SK-N-SH treated with all-trans-retinoic acid at 6 μM for 48 hours (cell line): ENCODE measurements around the gene SERGEF.

ENCODE experiments used
- ATAC-seq: fragments of 200-7000 bp; cut with Tn5 transposase; 3 replicates; pipeline ENCODE4 v1.9.1; 2020; ENCODE audit warnings: mild to moderate bottlenecking, moderate library complexity
- ARNTL ChIP-seq: fragments of 450-650 bp; formaldehyde crosslinking; IDR thresholded peaks from 2 replicates; pipeline ENCODE4 v1.5.0; 2020; ENCODE audit warnings: low read depth, mild to moderate bottlenecking, moderate library complexity, borderline replicate concordance
- BACH2 ChIP-seq: fragments of 250-450 bp; sonication (Bioruptor Pico); IDR thresholded peaks from 2 replicates; pipeline ENCODE4 v1.9.0; 2021; ENCODE audit warnings: mild to moderate bottlenecking, borderline replicate concordance
- CREB5 ChIP-seq: fragments of 250-450 bp; sonication (Bioruptor Pico); IDR thresholded peaks from 2 replicates; pipeline ENCODE4 v1.5.1; 2020; ENCODE audit warnings: low read depth, mild to moderate bottlenecking, moderate library complexity
- CSDC2 ChIP-seq: fragments of 250-450 bp; sonication (Bioruptor Pico); IDR thresholded peaks from 2 replicates; pipeline ENCODE4 v1.5.0; 2020; ENCODE audit warnings: mild to moderate bottlenecking, moderate library complexity
- CSRNP3 ChIP-seq: fragments of 250-450 bp; sonication (Bioruptor Pico); IDR thresholded peaks from 2 replicates; pipeline ENCODE4 v1.5.1; 2021; ENCODE audit warnings: mild to moderate bottlenecking, moderate library complexity
- GLIS3 ChIP-seq: fragments of 250-450 bp; sonication (Bioruptor Pico); IDR thresholded peaks from 2 replicates; pipeline ENCODE4 v1.5.0; 2020; ENCODE audit warnings: mild to moderate bottlenecking, moderate library complexity
- ISL1 ChIP-seq: fragments of 250-450 bp; sonication (Bioruptor Pico); IDR thresholded peaks from 2 replicates; pipeline ENCODE4 v2.1.2; 2022; ENCODE audit warnings: mild to moderate bottlenecking, moderate library complexity
- OSR1 ChIP-seq: fragments of 250-450 bp; sonication (Bioruptor Pico); IDR thresholded peaks from 2 replicates; pipeline ENCODE4 v1.8.0; 2022; ENCODE audit warnings: moderate library complexity, mild to moderate bottlenecking, inconsistent platforms
- PATZ1 ChIP-seq: fragments of 250-450 bp; sonication (Bioruptor Pico); IDR thresholded peaks from 2 replicates; pipeline ENCODE4 v1.8.0; 2020; ENCODE audit warnings: mild to moderate bottlenecking, moderate library complexity, borderline replicate concordance
- POU6F1 ChIP-seq: fragments of 250-450 bp; sonication (Bioruptor Pico); IDR thresholded peaks from 2 replicates; pipeline ENCODE4 v1.8.0; 2021; ENCODE audit warnings: low read depth, mild to moderate bottlenecking, moderate library complexity, borderline replicate concordance
- PPARA ChIP-seq: fragments of 250-450 bp; sonication (Bioruptor Pico); IDR thresholded peaks from 2 replicates; pipeline ENCODE4 v1.5.0; 2020; ENCODE audit warnings: mild to moderate bottlenecking, borderline replicate concordance
- RARB ChIP-seq: fragments of 250-450 bp; sonication (Bioruptor Pico); IDR thresholded peaks from 2 replicates; pipeline ENCODE4 v1.8.0; 2021; ENCODE audit warnings: mild to moderate bottlenecking, moderate library complexity
- SNAI2 ChIP-seq: fragments of 250-450 bp; sonication (Bioruptor Pico); IDR thresholded peaks from 2 replicates; pipeline ENCODE4 v1.5.0; 2020; ENCODE audit warnings: mild to moderate bottlenecking, moderate library complexity
- TCF4 ChIP-seq: fragments of 250-450 bp; sonication (Bioruptor Pico); IDR thresholded peaks from 2 replicates; pipeline ENCODE4 v1.8.0; 2021; ENCODE audit warnings: mild to moderate bottlenecking, moderate library complexity, borderline replicate concordance
- TOX ChIP-seq: fragments of 250-450 bp; sonication (Bioruptor Pico); IDR thresholded peaks from 2 replicates; pipeline ENCODE4 v1.8.0; 2021; ENCODE audit warnings: mild to moderate bottlenecking, moderate library complexity, borderline replicate concordance
- TSHZ2 ChIP-seq: fragments of 250-450 bp; sonication (Bioruptor Pico); IDR thresholded peaks from 2 replicates; pipeline ENCODE4 v1.5.0; 2020; ENCODE audit warnings: mild to moderate bottlenecking, moderate library complexity
- ZC3H10 ChIP-seq: fragments of 250-450 bp; sonication (Bioruptor Pico); IDR thresholded peaks from 2 replicates; pipeline ENCODE4 v1.5.1; 2021; ENCODE audit warnings: mild to moderate bottlenecking, moderate library complexity
- ZFP3 ChIP-seq: fragments of 250-450 bp; sonication (Bioruptor Pico); IDR thresholded peaks from 2 replicates; pipeline ENCODE4 v1.5.0; 2020; ENCODE audit warnings: mild to moderate bottlenecking, moderate library complexity
- ZFP30 ChIP-seq: fragments of 450-650 bp; formaldehyde crosslinking; IDR thresholded peaks from 2 replicates; pipeline ENCODE4 v1.5.0; 2022; ENCODE audit warnings: mild to moderate bottlenecking, moderate library complexity
- ZNF565 ChIP-seq: fragments of 450-650 bp; formaldehyde crosslinking; conservative IDR thresholded peaks from 2 replicates; pipeline ENCODE4 v1.5.0; 2020; ENCODE audit warnings: low read depth, mild to moderate bottlenecking, moderate library complexity
- ZNF70 ChIP-seq: fragments of 450-650 bp; formaldehyde crosslinking; IDR thresholded peaks from 2 replicates; pipeline ENCODE4 v1.5.0; 2020; ENCODE audit warnings: mild to moderate bottlenecking, moderate library complexity

SERGEF gene

GRCh38 chr11:17898782-17899181 is 114.1 kb downstream of the SERGEF start:
- ATAC-seq = no peak
- TF ChIP-seq ZNF565 (CRISPR knock-in tag) = no peak
- TF ChIP-seq TSHZ2 (CRISPR knock-in tag) = no peak
- no peak for TF ChIP-seq CREB5 (CRISPR knock-in tag)
- no peak for TF ChIP-seq CSDC2 (CRISPR knock-in tag)
- no peak for TF ChIP-seq ZFP3 (CRISPR knock-in tag)
- no peak for TF ChIP-seq OSR1
- TF ChIP-seq PPARA (CRISPR knock-in tag) = no peak
- TF ChIP-seq GLIS3 (CRISPR knock-in tag) = no peak
- TF ChIP-seq BACH2 (CRISPR knock-in tag) = no peak
- TF ChIP-seq ZFP30 (CRISPR knock-in tag) = no peak
- no peak for TF ChIP-seq PATZ1 (CRISPR knock-in tag)
- no peak for TF ChIP-seq TCF4 (CRISPR knock-in tag)
- no peak for TF ChIP-seq SNAI2 (CRISPR knock-in tag)
- no peak for TF ChIP-seq POU6F1

GRCh38 chr11:17898071-17898470 is 114.8 kb downstream of the SERGEF start:
- peak; percentile 45; the same call in 2 of the 3 replicates for ATAC-seq
- TF ChIP-seq TCF4 (CRISPR knock-in tag) = no peak

GRCh38 chr11:17897495-17897894 is 115.4 kb downstream of the SERGEF start:
- ATAC-seq = peak; percentile 80
- TF ChIP-seq TCF4 (CRISPR knock-in tag) (peak; percentile 80), BACH2 (CRISPR knock-in tag) (no peak), TSHZ2 (CRISPR knock-in tag) (no peak; the same call in 1 of the 2 replicates), ISL1 (CRISPR knock-in tag) (peak; percentile 36; the same call in 1 of the 2 replicates), SNAI2 (CRISPR knock-in tag) (no peak), GLIS3 (CRISPR knock-in tag) (no peak), PPARA (CRISPR knock-in tag) (no peak), OSR1 (no peak), ZC3H10 (CRISPR knock-in tag) (no peak), PATZ1 (CRISPR knock-in tag) (no peak), ARNTL (CRISPR knock-in tag) (no peak), CSRNP3 (CRISPR knock-in tag) (no peak), TOX (CRISPR knock-in tag) (0 out of 2 replicates have a peak, but pooled peaks have one; percentile 18), ZFP30 (CRISPR knock-in tag) (no peak), CREB5 (CRISPR knock-in tag) (0 out of 2 replicates have a peak, but pooled peaks have one; percentile 40), ZNF565 (CRISPR knock-in tag) (no peak), RARB (no peak), ZFP3 (CRISPR knock-in tag) (no peak), CSDC2 (CRISPR knock-in tag) (no peak), ZNF70 (CRISPR knock-in tag) (no peak)
